OCI-M2 (cell line): Measurements from ENCODE around the gene BBS1.
"Not testable (repeated sequence)": the region's sequence is repeated elsewhere in the genome, so short reads cannot be mapped to it uniquely, and the experiment has no call there.

Experiments
- DNase-seq: peaks from one replicate; lab custom pipeline; 2025; ENCODE audit not compliant: unreplicated experiment; lab: John Stamatoyannopoulos, UW

Gene BBS1

DNA sequence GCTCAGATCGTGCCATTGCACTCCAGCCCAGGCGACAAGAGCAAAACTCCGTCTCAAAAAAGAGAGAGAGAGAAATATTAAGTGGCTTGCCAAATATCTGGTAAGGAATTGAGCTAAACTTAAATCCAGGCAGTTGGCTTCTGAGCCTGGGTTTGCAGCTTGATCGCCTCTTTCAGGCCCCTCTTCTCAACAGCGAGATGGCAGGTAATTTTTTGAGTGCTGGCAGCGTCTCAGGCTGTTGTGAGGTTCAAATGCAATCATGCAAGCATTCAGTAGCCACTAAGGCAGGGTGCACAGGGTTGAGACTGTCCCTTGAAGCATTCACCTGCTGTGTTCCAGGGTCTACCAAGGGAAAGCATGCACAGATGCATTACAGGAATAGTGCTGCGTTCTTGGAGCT is 58.6 kb downstream of the BBS1 start:
- no peak for DNase-seq

DNA sequence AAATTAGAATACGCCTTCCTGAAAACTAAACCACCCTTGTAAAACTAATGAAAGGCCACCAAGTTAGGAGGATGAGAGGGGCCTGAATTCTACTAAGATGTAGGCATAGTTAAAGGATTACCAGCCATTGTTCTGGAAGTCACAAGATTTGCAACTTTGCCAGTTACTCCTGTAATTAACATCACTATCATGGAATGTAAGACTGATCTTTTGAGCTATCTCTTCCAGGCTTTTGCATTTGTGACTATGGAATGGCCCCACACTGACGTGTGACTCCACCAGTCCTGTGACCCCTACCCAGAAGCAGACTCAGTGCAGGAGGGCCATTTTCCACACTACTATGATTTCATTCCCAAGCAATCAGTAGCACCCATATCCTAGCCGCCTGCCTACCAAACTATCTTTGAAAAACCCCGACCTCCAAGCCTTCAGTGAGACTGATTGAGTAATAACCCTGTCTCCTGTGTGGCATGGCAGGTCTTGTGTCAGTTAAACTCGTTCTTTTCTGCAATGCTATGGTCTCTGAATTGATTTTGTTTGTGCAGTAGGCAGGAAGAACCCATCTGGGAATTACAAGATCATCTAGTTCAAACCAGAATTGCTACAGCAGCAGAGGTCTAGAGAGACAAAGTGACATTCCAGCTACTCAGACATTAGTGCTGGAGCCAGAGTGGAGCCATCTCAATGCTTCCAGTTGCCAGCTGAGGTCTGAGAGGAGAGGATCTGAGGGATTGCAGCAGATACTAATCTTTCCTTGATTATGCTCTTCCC is 59.8 kb downstream of the BBS1 start:
- DNase-seq, result no peak

DNA sequence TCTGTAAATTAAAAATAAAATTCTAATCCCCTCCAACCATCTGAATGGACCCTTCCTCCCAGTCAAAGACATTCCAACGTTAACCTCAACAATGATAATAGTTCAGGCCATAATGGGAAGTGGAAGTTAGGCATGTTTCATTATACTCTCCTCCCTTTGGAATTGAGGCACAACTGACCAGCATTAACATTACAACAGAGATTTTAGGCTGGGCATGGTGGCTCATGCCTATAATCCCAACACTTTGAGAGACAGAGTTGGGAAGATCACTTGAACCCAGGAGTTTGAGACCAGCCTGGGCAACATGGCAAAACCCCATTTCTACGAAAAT is 60.4 kb downstream of the BBS1 start:
- DNase-seq, result no peak

DNA sequence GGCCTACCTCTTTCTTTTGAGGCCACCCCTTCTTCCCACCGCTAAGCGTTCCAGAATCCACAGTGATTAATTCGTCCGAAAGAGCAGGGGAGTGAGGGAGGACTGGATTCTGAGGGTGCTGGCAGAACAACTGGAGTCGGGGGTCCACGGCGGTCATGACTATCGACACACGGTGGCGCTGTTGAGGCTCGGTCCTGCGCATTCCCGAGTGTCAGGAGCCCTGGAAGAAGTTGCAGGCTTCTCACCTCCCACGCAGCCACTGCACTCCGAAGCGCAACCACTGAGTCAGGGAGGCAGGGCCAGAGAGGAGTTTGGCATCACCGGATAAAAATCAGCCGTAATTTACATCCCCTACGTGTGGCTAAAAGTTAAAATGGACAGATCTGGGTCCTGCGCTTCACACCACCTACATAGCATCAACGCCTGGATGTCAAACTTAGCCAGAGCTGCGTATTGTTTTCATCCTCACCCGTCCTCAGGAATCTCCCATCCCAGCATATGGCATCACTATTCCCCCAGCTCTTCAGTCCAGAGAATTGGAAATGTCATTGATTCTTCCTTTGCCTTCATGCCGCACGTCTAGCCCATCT is 68.7 kb downstream of the BBS1 start:
- no peak for DNase-seq

DNA sequence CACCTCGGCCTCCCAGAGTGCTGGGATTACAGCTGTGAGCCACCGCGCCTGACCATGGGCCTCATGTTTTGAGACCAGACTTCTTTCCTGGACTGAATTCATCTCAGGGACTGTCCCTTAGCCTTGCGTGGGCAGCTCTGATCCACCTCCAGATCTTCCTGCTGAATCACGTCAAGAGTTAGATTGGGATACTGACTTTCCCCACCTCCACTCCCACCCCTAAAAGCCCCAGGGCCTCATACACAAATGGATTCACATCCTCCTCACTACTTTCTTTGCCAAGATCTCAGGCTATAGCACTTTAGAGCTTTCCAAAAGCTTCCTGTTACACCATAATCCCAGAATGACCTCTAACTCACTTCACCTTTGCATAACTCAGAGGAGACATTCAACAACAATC is 70.4 kb downstream of the BBS1 start:
- DNase-seq, result no peak

DNA sequence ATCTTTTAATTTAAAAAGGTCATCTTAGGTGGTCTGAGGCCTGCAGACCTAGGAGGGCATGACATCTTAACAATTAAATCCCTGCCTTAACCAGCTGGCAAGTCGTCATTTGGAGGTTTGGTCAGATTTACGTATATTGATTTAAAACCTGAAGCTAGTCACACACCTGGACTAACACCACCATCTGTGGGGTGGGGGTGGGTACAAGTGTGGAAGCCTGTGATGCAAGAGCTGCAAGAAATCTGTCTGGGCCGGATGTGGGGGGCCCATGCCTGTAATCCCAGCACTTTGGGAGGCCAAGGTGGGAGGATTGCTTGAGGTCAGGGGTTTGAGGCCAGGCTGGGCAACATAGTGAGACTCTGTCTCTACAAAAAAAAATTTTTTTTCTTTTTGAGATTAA is 70.8 kb downstream of the BBS1 start:
- DNase-seq, result no peak

DNA sequence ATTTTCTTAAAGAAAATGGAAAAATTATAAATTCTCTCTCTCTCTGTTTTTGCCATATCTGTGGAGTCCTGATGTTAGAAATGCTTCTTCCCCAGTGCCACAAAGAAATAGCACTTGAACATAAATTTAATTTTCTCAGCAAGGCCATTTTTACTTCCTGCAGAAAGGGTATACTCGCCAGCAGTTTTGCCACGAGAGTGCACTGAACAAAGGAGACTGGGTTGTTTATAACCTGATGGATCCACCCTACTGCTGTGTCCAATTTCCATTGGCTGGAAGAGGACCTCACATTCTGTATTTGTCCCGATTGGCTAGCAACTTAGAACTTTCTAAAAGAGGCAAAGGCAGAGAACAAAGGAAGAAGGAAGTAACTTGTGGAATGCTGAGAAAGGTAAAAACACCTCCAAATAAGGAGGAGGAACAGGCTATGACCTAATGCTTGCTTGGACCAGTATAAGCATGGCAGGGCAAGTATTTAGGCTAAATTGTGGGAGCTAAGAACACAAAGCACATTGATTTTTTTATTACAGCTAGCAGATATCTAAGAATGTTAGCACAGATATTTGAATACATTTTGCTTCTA is 72.2 kb downstream of the BBS1 start:
- DNase-seq, result not testable (repeated sequence)
